PFSK-1 (cell line): ENCODE data around the gene AANAT.

ENCODE experiments used
- FOXP2 ChIP-seq: optimal IDR thresholded peaks from 2 replicates; pipeline ENCODE3; 2011; ENCODE audit warnings: borderline replicate concordance, control low read depth, inconsistent platforms; ENCODE audit not compliant: insufficient read depth; ENCODE audit errors: extremely low read length, extremely low read depth
- POLR2AphosphoS5 ChIP-seq: IDR thresholded peaks from 2 replicates; pipeline ENCODE4 v1.6.1; 2012; ENCODE audit warnings: low read depth, mild to moderate bottlenecking, control low read depth, low read length, moderate library complexity
- SIN3A ChIP-seq: IDR thresholded peaks from 2 replicates; pipeline ENCODE4 v1.6.1; 2012; ENCODE audit warnings: mild to moderate bottlenecking, low read length, moderate library complexity, borderline replicate concordance; ENCODE audit not compliant: insufficient read depth

DNA sequence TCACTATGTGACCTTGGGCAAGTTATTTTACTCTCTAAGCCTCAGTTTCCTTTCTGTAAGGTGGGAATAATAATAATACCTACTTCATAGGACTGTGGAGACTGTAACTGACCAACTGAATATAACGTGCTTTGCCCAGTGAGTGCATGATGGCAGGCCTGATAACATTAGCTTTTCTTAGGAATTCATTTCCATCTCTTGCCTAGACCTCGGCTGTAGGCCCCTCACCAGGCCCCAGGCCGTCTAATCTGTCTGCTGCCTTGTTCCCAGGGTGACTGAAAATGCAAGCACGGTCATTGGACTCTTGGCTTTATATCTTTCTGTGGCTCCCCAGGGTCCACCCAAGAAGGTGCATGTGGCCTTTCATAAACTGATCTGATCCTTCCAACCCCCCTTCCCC lies 7.7 kb upstream of the AANAT start:
- TF ChIP-seq POLR2AphosphoS5 = no peak
- TF ChIP-seq SIN3A = no peak
- no peak for TF ChIP-seq FOXP2
